Measurements from ENCODE around the gene NES. TPM values are rescaled to one million over a fixed set of nuclear protein-coding genes. Genes with fewer than 3 reads are reported as not detected.
A peak's percentile ranks its signal among the peaks of the same experiment; 100 is the strongest.

NES gene
- total and polyA plus RNA-seq, 2 of the 8 experiments (the other 6 are each of a cell fraction or from before 2014, with no cell fraction given) = 13.3 to 135 TPM

DNA sequence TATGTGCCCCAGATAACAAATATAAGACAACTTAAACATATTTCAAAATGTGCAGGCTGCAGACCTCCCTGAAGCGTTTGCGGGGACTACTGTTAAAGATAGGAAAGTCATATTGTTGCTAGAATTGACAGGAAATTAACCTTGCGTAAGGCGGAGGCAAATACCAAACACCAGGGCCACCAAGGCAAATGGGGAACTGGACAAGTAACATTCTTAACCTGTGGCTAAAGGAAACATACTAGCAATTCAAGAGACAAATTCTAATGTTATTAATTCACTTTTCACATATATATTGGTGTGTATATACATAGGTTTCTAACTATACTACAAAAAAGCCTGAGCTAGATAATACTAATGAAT, 51.1 kb downstream of the NES start:
- Histone ChIP-seq H2AK5ac (ENCODE audit: low read depth, low read length) (no peak overlapping the region), H3K4ac (replicated peaks; ENCODE audit: insufficient read length, low read depth, low read length) (no peak overlapping the region), H2BK120ac (replicated peaks; ENCODE audit: low read depth, low read length) (no peak overlapping the region), H4K5ac (ENCODE audit: insufficient read length, low read depth, low read length) (no peak overlapping the region), H3K79me2 (ENCODE audit: control insufficient read depth in 1 of 2, insufficient read depth in 2 of 2, low read length in 2 of 2) (no peaks in the 10 kb centered on the region), H3K14ac (ENCODE audit: insufficient read length) (no peak overlapping the region), H3K27ac (ENCODE audit: low read depth, low read length) (no peak overlapping the region), H2BK15ac (ENCODE audit: low read length) (no peak overlapping the region), H3K18ac (ENCODE audit: extremely low read depth, low read length) (no peak overlapping the region), H3K23ac (ENCODE audit: insufficient read length) (no peak overlapping the region), H3K4me3 (ENCODE audit: extremely low read depth in 1 of 4, insufficient read depth in 2 of 4, low read depth in 3 of 4, low read length in 4 of 4) (0 out of 8 replicates have a peak overlapping the region, but pooled peaks of 1 of the 4 experiments have one; percentile 71), H2BK12ac (ENCODE audit: low read depth, low read length) (no peak overlapping the region), H4K20me1 (replicated peaks in 1 of 2; ENCODE audit: control insufficient read depth in 1 of 2, insufficient read depth in 2 of 2, low read length in 2 of 2) (peaks cover 0 to 1% of the 10 kb centered on the region in 2 experiments), H3K36me3 (ENCODE audit: control insufficient read depth in 2 of 4, insufficient read depth in 4 of 4, low read length in 3 of 4) (no peaks in the 10 kb centered on the region; a peak in 1 of 8 replicates), H3K27me3 (replicated peaks in 1 of 4; ENCODE audit: control insufficient read depth in 3 of 4, extremely low read depth in 1 of 4, insufficient read depth in 3 of 4, low read length in 3 of 4) (peaks cover 31 to 47% (median 37%) of the 10 kb centered on the region in 4 experiments), H4K91ac (replicated peaks; ENCODE audit: insufficient read length, low read length) (no peak overlapping the region), H3K4me2 (ENCODE audit: insufficient read depth in 1 of 2, low read depth in 2 of 2, low read length in 2 of 2) (peak overlapping the region in 1 of 2 experiments; percentile 81; a peak in 1 of 4 replicates), H2BK20ac (ENCODE audit: low read length) (no peak overlapping the region), H3K9ac (replicated peaks in 1 of 4; ENCODE audit: extremely low read depth in 1 of 4, low read depth in 3 of 4, low read length in 3 of 4) (no peak overlapping the region), H3K4me1 (replicated peaks in 1 of 4; ENCODE audit: control insufficient read depth in 3 of 4, insufficient read depth in 4 of 4, low read length in 3 of 4) (peaks cover 0 to 9% (median 2%) of the 10 kb centered on the region in 4 experiments; a peak in 5 of 7 replicates), H3K23me2 (ENCODE audit: low read depth, low read length) (peaks cover 20% of the 10 kb centered on the region; the same call in 1 of the 2 replicates), H2BK5ac (ENCODE audit: low read depth, low read length) (no peak overlapping the region), H2AFZ (ENCODE audit: low read length) (no peak overlapping the region), H3K9me3 (ENCODE audit: insufficient read depth in 2 of 2, low read depth in 1 of 2, low read length in 1 of 2) (no peaks in the 10 kb centered on the region), H4K8ac (ENCODE audit: extremely low read depth, insufficient read depth, low read length) (no peak overlapping the region), H3K56ac (replicated peaks; ENCODE audit: insufficient read length, low read depth, low read length) (no peak overlapping the region), H3K79me1 (ENCODE audit: low read depth, low read length) (no peaks in the 10 kb centered on the region)
- no peak for DNase-seq (ENCODE audit: low read depth in 1 of 2, low spot score in 2 of 2)
- ChIA-PET POLR2A (ENCODE audit: partially characterized antibody) (interaction anchor here (1.3 to 5.8 kb wide), 4 partner anchors 17 to 50 kb away, joined by 3 to 46 read pairs (median 9); partner anchors contain the start of gene NES), CTCF (ENCODE audit: partially characterized antibody) (interaction anchor here (0.7 to 43.0 kb wide), 24 partner anchors 9 to 236 kb away, joined by 3 to 868 read pairs (median 7); partner anchors contain the start of genes BCAN, CRABP2, NES and TTC24)
- WGBS, 2 experiments (ENCODE audit: extremely low coverage in 1 of 2, insufficient coverage in 1 of 2, insufficient read length in 1 of 2, insufficient replicate concordance in 2 of 2, low coverage in 1 of 2, low lambda C conversion rate in 2 of 2, missing lambda C conversion rate in 1 of 2) = 46% methylated on average over 4 of the region's 4 CpGs; no CpG with 5 or more reads in 1 of the 2 experiments
- FAIRE-seq = no peak
- TF ChIP-seq RXRA (IDR thresholded peaks at IDR 0.05; ENCODE audit: insufficient read depth, low read depth, low read length) = no peak
- TF ChIP-seq EZH2 (IDR thresholded peaks at IDR 0.05; ENCODE audit: low read depth, low read length, severe bottlenecking) = no peak
- TF ChIP-seq CBX8 (IDR thresholded peaks at IDR 0.05; ENCODE audit: borderline replicate concordance, low read depth, low read length) = no peak
- TF ChIP-seq, protein P1, sequence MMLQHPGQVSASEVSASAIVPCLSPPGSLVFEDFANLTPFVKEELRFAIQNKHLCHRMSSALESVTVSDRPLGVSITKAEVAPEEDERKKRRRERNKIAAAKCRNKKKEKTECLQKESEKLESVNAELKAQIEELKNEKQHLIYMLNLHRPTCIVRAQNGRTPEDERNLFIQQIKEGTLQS (IDR thresholded peaks at IDR 0.05; ENCODE audit: insufficient read depth, low read depth, low read length) = 0 out of 2 replicates have a peak, but pooled peaks have one; percentile 7
- TF ChIP-seq TCF12 (IDR thresholded peaks at IDR 0.05; ENCODE audit: low read depth, low read length) = no peak
- no peak for TF ChIP-seq TAF7 (optimal IDR thresholded peaks at IDR 0.05; ENCODE audit: borderline replicate concordance, low read depth, low read length)
- no peak for TF ChIP-seq GABPA (IDR thresholded peaks at IDR 0.05; ENCODE audit: borderline replicate concordance, insufficient read depth, low read length)
- TF ChIP-seq SP1 (IDR thresholded peaks at IDR 0.05; ENCODE audit: low read depth, low read length) = no peak
